Endothelial cell of umbilical vein (primary cell): ENCODE data around the gene ZNF280D. TPM values are rescaled to one million over a fixed set of nuclear protein-coding genes. Genes with fewer than 3 reads are reported as not detected.

ENCODE experiments used
- BruUV-seq: library from RNA; stranded (reverse); fragments of 400-500 nt; replicated peaks from 2 replicates; lab custom pipeline; 2021; lab: Mats Ljungman, UMichigan
- CTCF ChIA-PET: fragments of 300-600, 350-600 bp; sonication (Branson Sonifier 250); formaldehyde crosslinking; loops from one replicate; lab custom pipeline; 2021; ENCODE audit warnings: antibody characterized with exemption, inconsistent platforms; lab: Charles Lee
- POLR2A ChIA-PET: fragments of 300-600, 350-600 bp; sonication (Branson Sonifier 250); formaldehyde crosslinking; loops from one replicate; lab custom pipeline; 2021; ENCODE audit warnings: antibody characterized with exemption, inconsistent platforms; lab: Charles Lee
- DNase-seq: peaks from one replicate; pipeline ENCODE4 v3.0.0-alpha.2; 2011; ENCODE audit warnings: low read depth, low spot score
- FAIRE-seq: peaks from 2 replicates; lab custom pipeline; 2011; peaks lifted over from hg19 to GRCh38; lab: Jason Lieb, UNC
- H2AFZ ChIP-seq: 2 replicates; pipeline ENCODE4 v1.6.0; 2012; ENCODE audit warnings: low read depth, low read length, control low read depth, inconsistent platforms
- H3K27ac ChIP-seq: 2 replicates; pipeline ENCODE4 v1.5.1; 2011; ENCODE audit warnings: low read depth, mild to moderate bottlenecking, control low read depth, low read length, moderate library complexity; ENCODE audit not compliant: insufficient read depth
- H3K27me3 ChIP-seq, 2 experiments: 2 replicates each; pipeline versions ENCODE4 v1.6.0 to v1.6.1; 2011; ENCODE audit warnings: low read length in 2 of 2, mixed read lengths in 1 of 2; ENCODE audit not compliant: control insufficient read depth in 2 of 2, insufficient read depth in 2 of 2
- H3K36me3 ChIP-seq, 2 experiments: 2 replicates in 1 of 2; 3 replicates in 1 of 2; pipeline ENCODE4 v1.5.1; 2011; ENCODE audit warnings: low read length in 2 of 2, mild to moderate bottlenecking in 1 of 2, moderate library complexity in 1 of 2; ENCODE audit not compliant: control insufficient read depth in 2 of 2, insufficient read depth in 2 of 2; ENCODE audit errors: extremely low read depth in 1 of 2
- H3K4me1 ChIP-seq: 3 replicates; pipeline ENCODE4 v1.5.1; 2011; ENCODE audit warnings: mild to moderate bottlenecking, low read length; ENCODE audit not compliant: control insufficient read depth, insufficient read depth; ENCODE audit errors: extremely low read depth
- H3K4me2 ChIP-seq: 2 replicates; pipeline ENCODE4 v1.6.1; 2011; ENCODE audit warnings: low read length, control low read depth, mixed read lengths; ENCODE audit not compliant: insufficient read depth
- H3K4me3 ChIP-seq, 3 experiments: fragments of 200-600 bp in 1 of 3; sonication (generic), shearing (Covaris generic) in 1 of 3; replicated peaks in 1 of 3; 2 replicates each; pipeline ENCODE4 v1.5.1; 2011 to 2016; ENCODE audit warnings: control low read depth in 3 of 3, low read length in 3 of 3, mild to moderate bottlenecking in 2 of 3, inconsistent platforms in 1 of 3, low read depth in 1 of 3, moderate library complexity in 1 of 3; ENCODE audit not compliant: insufficient read depth in 1 of 3
- H3K79me2 ChIP-seq: 2 replicates; pipeline ENCODE4 v1.6.0; 2012; ENCODE audit warnings: low read length, inconsistent platforms; ENCODE audit not compliant: control insufficient read depth, insufficient read depth
- H3K9ac ChIP-seq: replicated peaks from 2 replicates; pipeline ENCODE3; 2011; ENCODE audit warnings: low read length, control low read depth; ENCODE audit not compliant: insufficient read depth; ENCODE audit errors: extremely low read depth
- H3K9me1 ChIP-seq: replicated peaks from 3 replicates; pipeline ENCODE4 v1.6.0; 2011; ENCODE audit warnings: mild to moderate bottlenecking, low read length; ENCODE audit not compliant: control insufficient read depth, insufficient read depth; ENCODE audit errors: extremely low read depth
- H3K9me3 ChIP-seq: replicated peaks from 2 replicates; pipeline ENCODE4 v1.5.1; 2012; ENCODE audit warnings: low read length, inconsistent platforms; ENCODE audit not compliant: control insufficient read depth, insufficient read depth
- H4K20me1 ChIP-seq: replicated peaks from 2 replicates; pipeline ENCODE3; 2011; ENCODE audit warnings: mild to moderate bottlenecking, low read length; ENCODE audit not compliant: control insufficient read depth, insufficient read depth; ENCODE audit errors: extremely low read depth
- CTCF ChIP-seq, 2 donors: IDR thresholded peaks; 1 replicate in 1 of 2; 2 replicates in 1 of 2; pipeline ENCODE4 v1.5.1; 2011; ENCODE audit warnings: low read length in 2 of 2, mild to moderate bottlenecking in 2 of 2, moderate library complexity in 2 of 2, control low read depth in 1 of 2, inconsistent platforms in 1 of 2, low read depth in 1 of 2; ENCODE audit not compliant: insufficient read depth in 1 of 2; ENCODE audit errors: extremely low read depth in 1 of 2
- EZH2 ChIP-seq: IDR thresholded peaks from 2 replicates; pipeline ENCODE4 v1.6.1; 2012; ENCODE audit warnings: borderline replicate concordance, low read depth, mild to moderate bottlenecking, moderate library complexity, low read length, inconsistent platforms; ENCODE audit not compliant: severe bottlenecking
- FOS ChIP-seq: IDR thresholded peaks from 2 replicates; pipeline ENCODE4 v1.6.1; 2011; ENCODE audit warnings: mild to moderate bottlenecking, low read length, moderate library complexity, borderline replicate concordance; ENCODE audit not compliant: insufficient read depth
- GATA2 ChIP-seq: IDR thresholded peaks from 2 replicates; pipeline ENCODE4 v1.7.0; 2011; ENCODE audit warnings: low read depth, mild to moderate bottlenecking, moderate library complexity, mixed read lengths, low read length; ENCODE audit not compliant: insufficient read length, insufficient read depth
- JUN ChIP-seq: IDR thresholded peaks from 2 replicates; pipeline ENCODE4 v1.6.1; 2011; ENCODE audit warnings: borderline replicate concordance, low read depth; ENCODE audit not compliant: insufficient read length, insufficient read depth
- MAX ChIP-seq: IDR thresholded peaks from 2 replicates; pipeline ENCODE4 v1.6.1; 2011; ENCODE audit not compliant: insufficient read depth, insufficient read length
- MYC ChIP-seq: IDR thresholded peaks from one replicate; pipeline ENCODE4 v1.6.1; 2011; ENCODE audit warnings: mild to moderate bottlenecking, low read depth, low read length
- POLR2A ChIP-seq: IDR thresholded peaks from 2 replicates; pipeline ENCODE4 v1.6.1; 2012; ENCODE audit warnings: low read depth, mild to moderate bottlenecking, control low read depth, low read length
- POLR2AphosphoS5 ChIP-seq: IDR thresholded peaks from 2 replicates; pipeline ENCODE4 v1.6.1; 2012; ENCODE audit warnings: low read depth, mild to moderate bottlenecking, control low read depth, low read length, moderate library complexity; ENCODE audit not compliant: insufficient read depth
- dilution Hi-C: fragments of 300-500 bp; cut with MboI; formaldehyde crosslinking; loops from one replicate; pipeline ENCODE4 v1.15.0; 2019; ENCODE audit warnings: low sequenced_read_pairs; ENCODE audit not compliant: extremely low pct_ligation_motif_present
- intact Hi-C: fragments of 100-400 bp; cut with micrococcal nuclease; formaldehyde crosslinking; loops from one replicate; pipeline ENCODE4 v1.10.0; 2022
- polyA plus RNA-seq, 4 experiments: library from polyadenylated mRNA; depleted of rRNA in 3 of 4; stranded (reverse) in 3 of 4; unstranded in 1 of 4; fragments of >200 nt; gene quantifications; 2 replicates each; pipeline versions ENCODE4 v1.2.1 to v1.2.3, GENCODE V29; 2011 to 2012; ENCODE audit warnings: missing spikeins in 1 of 4
- total RNA-seq: library from RNA; stranded (reverse); gene quantifications from 2 replicates; pipeline ENCODE4 v1.2.3, GENCODE V29; 2021

The ZNF280D gene
- total and polyA plus RNA-seq, 2 donors (not counting 3 experiments of a cell fraction or from before 2014, with no cell fraction given) = 9.6 to 42.1 TPM

- dilution Hi-C loops = no loop called here
- intact Hi-C loops = no loop called here
Measured at GRCh38 chr15:56608140-56608778, 125.0 kb downstream of the ZNF280D start.

More at GRCh38 chr15:56608140-56608778, 125.0 kb downstream of the ZNF280D start:
- ChIA-PET CTCF (interaction anchor here (0.8 to 1.0 kb wide), 2 partner anchors 12 to 21 kb away, joined by 3 read pairs; no protein-coding TSS in a partner anchor), POLR2A (no interaction called here)
- Histone ChIP-seq H3K27ac (no peak overlapping the region), H3K4me1 (no peaks in the 10 kb centered on the region), H3K27me3 (peaks cover 0 to 3% of the 10 kb centered on the region in 2 experiments), H2AFZ (no peak overlapping the region), H4K20me1 (no peaks in the 10 kb centered on the region), H3K79me2 (no peaks in the 10 kb centered on the region), H3K9ac (no peak overlapping the region), H3K36me3 (no peaks in the 10 kb centered on the region), H3K4me2 (no peak overlapping the region), H3K9me1 (no peaks in the 10 kb centered on the region), H3K4me3 (no peak overlapping the region), H3K9me3 (no peaks in the 10 kb centered on the region)
- TF ChIP-seq GATA2 (no peak), JUN (no peak), MAX (no peak), FOS (no peak), EZH2 (no peak), POLR2AphosphoS5 (no peak), POLR2A (no peak), MYC (no peak), CTCF (IDR thresholded peaks at IDR 0.05; ENCODE audit: extremely low read depth in 1 of 2, insufficient read depth in 1 of 2, low read depth in 1 of 2, low read length in 2 of 2) (no peak)
- FAIRE-seq (no peak), DNase-seq (no peak)
- BruUV-seq = no TSS peak
